HFF-Myc (cell line): ENCODE results near the gene GPR61.
A peak's percentile ranks its signal among the peaks of the same experiment; 100 is the strongest.

Experiments used
- DNase-seq: peaks from one replicate; pipeline ENCODE4 v3.0.0-alpha.2; 2011; ENCODE audit warnings: low read depth; ENCODE audit errors: extremely low read depth
- H3K4me3 ChIP-seq: replicated peaks from 2 replicates; pipeline ENCODE4 v1.5.1; 2011; ENCODE audit warnings: low read depth, mild to moderate bottlenecking, control low read depth, low read length
- TF ChIP-seq, protein P1 (sequence below): IDR thresholded peaks from 2 replicates; pipeline ENCODE4 v1.5.1; 2012; ENCODE audit warnings: mild to moderate bottlenecking, low read depth, low read length, control low read depth; ENCODE audit errors: missing control alignments

GPR61 gene

DNA sequence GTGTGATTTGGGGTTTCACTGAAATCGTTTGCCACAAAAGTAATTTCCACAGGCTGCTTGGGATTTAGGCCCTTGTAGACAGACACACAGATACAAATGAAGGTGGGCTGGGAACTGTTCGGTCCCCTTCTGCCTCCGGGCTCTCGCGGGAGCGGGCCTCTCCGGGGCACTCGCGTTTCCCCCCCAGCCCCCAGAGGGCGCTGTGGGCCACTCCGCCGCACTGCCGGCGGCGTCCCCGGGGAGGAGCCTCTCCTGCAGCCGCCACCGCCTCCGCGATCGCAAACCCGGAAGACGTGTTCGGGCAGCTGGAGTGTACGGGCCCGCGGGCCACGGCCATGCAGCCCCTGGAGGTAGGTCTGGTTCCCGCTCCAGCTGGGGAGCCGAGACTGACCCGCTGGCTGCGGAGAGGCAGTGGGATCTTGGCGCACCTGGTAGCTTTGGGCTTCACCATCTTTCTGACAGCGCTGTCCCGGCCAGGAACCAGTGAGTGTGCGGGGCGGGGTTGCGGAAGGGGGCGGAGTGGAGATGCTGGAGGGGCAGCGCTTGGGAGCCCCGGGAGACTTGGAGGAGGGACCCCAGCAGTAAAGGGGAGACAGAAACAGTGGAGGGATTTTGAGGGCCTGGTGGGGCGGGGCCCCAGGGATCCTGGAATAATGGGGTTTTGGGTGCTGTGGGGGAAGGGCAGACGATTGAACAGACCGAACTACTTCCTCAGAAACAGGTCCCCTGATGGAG lies 45.7 kb upstream of the GPR61 start, which contains the start of gene CYB561D1:
CYB561D1 (plus strand) TSS at position 290 of the 735 bp plus-strand sequence; CDS start at position 336, 46 bp downstream.
- TF ChIP-seq, protein P1, sequence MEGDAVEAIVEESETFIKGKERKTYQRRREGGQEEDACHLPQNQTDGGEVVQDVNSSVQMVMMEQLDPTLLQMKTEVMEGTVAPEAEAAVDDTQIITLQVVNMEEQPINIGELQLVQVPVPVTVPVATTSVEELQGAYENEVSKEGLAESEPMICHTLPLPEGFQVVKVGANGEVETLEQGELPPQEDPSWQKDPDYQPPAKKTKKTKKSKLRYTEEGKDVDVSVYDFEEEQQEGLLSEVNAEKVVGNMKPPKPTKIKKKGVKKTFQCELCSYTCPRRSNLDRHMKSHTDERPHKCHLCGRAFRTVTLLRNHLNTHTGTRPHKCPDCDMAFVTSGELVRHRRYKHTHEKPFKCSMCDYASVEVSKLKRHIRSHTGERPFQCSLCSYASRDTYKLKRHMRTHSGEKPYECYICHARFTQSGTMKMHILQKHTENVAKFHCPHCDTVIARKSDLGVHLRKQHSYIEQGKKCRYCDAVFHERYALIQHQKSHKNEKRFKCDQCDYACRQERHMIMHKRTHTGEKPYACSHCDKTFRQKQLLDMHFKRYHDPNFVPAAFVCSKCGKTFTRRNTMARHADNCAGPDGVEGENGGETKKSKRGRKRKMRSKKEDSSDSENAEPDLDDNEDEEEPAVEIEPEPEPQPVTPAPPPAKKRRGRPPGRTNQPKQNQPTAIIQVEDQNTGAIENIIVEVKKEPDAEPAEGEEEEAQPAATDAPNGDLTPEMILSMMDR, result peak; percentile 97
- H3K4me3 ChIP-seq, result peak within 1 kb of the TSS; percentile 70
- DNase-seq, result no peak

DNA sequence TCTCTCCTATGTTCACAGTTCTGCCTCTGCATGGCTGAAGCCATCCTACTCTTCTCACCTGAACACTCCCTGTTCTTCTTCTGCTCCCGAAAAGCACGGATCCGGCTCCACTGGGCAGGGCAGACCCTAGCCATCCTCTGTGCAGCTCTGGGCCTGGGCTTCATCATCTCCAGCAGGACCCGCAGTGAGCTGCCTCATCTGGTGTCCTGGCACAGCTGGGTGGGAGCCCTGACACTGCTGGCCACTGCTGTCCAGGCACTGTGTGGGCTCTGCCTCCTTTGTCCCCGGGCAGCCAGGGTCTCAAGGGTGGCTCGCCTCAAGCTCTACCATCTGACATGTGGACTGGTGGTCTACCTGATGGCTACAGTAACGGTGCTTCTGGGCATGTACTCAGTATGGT lies 43.9 kb upstream of the GPR61 start:
- no peak for DNase-seq
- TF ChIP-seq, protein P1, result no peak
- H3K4me3 ChIP-seq, result no peak overlapping the region

DNA sequence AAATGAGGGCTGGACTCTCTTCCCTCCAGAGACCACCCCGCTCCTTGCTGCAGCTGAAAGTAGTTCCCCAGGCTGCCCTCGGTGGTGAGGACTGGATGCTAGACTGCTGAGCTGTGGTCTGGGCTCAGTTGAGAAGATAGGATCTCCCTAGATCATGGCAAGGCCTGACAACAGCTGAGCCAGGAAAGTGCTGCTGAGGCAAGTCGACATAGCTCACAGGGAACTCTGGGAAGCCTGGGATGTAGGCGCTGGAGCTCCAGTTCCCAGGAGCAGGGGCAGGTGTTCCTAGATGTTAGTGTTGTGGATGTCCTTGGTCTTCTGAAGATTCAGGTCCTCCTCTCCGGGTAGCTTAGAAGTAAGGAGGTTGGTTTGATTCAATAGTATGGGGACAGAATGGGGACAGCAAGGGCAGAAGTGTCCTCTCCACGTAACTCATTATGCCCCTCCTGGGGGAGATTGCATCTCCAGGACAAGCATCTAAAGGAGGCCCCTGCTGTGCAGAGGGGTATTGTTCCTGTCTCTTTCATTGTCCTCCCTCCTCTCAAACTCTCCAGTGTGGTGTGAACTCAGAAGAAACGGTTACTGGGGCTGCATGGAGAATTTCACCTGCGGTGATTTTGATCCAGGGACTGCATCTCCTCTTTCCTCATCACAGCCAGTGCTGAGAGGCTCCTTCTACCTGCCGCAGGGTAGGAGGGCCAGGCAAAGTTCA lies 42.1 kb upstream of the GPR61 start:
- no peak for DNase-seq
- TF ChIP-seq, protein P1, result no peak
- no peak overlapping the region for H3K4me3 ChIP-seq

DNA sequence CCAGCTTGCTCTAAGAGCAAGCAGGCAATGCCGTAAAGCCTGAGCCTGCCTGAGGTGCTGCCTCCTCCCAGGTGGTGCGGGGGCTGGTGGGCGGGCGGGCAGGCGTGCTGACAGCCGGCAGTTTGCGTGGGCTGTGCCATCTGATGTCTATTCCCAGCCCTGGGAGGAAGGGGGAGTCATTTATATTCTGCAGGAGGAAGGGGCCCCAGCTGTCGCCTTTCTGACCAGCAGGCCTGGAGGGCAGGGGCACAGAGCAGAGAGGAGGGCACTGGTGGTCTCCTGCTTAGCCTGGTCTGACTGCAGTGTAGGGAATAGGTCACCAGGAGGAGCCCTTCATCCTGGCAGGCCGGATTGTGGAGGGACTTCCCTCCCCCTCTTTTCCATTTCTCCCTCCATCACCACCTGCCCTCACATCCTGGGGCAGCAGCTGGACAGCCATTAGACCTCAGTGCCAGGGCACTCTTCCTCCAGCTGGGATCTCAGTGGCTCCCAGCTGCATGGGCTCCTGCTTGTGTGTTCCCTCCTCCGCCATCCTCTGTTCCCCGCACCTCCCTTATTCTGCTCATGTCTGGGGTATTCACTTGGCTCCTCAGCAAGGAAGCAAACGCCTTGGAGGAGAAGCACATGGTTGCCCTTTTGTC lies 41.4 kb upstream of the GPR61 start:
- H3K4me3 ChIP-seq, result no peak overlapping the region
- TF ChIP-seq, protein P1, result peak; percentile 65

DNA sequence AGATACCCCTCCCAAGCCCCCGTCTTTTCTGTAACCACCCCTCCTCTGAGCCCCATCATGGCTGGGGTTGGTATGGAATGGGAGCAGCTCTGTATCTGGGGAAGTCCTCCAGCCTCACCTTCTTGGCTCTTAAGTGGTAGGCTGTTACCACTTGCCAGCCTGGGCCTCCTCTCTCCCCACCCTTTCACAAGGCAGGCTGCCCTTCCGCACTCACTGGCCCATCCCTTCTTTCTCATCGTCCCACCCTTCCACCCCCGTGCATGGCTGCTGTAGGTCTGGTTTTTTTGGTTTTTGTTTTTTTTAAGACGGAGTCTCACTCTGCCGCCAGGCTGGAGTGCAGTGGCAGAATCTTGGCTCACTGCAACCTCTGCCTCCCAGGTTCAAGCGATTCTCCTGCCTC lies 40.6 kb upstream of the GPR61 start:
- no peak for DNase-seq
- TF ChIP-seq, protein P1, result no peak
- no peak overlapping the region for H3K4me3 ChIP-seq

More for the DNA sequence above, 41.4 kb upstream of the GPR61 start:
- no peak for DNase-seq

DNA sequence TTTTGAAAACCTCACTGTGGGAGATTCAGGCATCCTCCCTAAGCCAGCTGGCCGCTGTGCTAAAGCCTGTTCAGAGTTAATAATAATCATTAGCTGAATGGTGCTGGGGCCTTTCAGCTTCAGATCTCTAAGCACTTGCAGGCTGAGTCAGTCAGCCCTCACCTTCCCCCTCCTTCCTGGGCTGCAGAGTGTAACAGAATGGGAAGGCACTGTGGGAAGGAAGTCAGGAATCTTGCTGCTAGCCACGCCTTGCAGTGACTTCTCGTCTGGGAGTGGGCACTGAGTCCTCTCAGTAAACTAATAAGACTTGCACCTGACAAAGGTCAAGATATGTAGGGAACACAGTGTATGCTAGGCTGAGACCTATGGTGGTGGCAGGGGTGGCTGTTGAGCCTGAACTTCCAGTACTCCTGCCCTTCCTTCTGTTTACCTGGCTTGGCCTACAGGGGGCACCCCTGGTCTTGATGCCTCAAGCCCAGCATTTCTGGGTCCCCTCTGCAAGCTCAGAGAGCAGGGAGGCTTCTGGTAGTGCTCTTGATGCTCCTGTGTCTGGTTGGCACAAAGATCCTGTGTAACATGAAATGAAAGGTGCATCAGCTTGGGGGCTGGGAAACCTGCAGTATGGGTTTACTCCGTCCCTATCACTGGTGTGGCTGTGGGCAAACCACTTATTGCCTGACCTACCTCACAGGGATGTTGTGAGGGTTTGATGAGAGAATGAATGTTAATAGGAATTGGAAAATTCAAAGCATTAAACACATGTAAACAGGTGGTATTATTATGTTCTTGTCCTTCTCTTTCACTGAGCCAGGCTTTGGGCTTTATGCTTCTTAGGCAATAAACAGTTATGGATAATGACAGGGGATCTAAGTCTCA lies 39.8 kb upstream of the GPR61 start:
- H3K4me3 ChIP-seq, result no peak overlapping the region
- TF ChIP-seq, protein P1, result peak; percentile 63
- no peak for DNase-seq
